CD4-positive, alpha-beta T cell treated with Interleukin-10 for 1 hour (primary cell): ENCODE results near the gene CENPT.

Experiments
- DNase-seq: peaks from one replicate; pipeline ENCODE4 v3.0.0-alpha.2; 2020

Gene CENPT

DNA sequence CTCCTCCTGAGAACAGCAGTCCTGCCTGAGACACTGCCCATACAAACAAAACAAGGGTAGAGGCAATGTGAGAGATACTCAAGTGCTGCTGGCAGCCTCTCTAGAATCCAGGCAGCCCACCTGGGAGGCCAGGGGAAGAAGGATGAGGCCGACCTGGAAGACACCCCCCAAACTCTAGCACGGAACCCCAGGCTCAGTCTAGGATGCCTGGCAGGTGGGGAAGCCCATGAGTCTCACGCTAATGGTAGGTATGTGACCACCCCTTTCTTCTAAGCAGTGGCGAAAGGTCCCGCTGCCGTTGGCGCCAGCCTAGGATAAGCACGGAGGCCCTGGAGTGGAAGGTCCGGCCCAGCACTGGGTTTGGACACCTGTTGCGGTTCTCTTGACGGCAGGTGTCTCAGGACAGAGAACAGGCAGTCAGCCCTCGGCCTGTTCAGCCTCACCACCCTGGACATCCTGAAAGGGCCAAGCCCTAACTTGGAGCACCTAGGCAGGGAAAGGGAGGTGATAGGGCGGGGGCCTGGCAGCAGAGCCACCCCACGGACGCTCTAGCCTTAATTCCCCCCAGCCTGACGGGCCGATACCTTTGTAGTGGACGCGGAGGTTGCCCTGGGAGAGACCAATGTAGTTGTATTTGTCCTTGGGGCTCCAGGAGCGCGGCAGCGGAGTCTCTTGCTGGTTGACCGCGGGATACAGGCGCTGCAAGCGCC, 41.6 kb downstream of the CENPT start:
- DNase-seq: no peak

DNA sequence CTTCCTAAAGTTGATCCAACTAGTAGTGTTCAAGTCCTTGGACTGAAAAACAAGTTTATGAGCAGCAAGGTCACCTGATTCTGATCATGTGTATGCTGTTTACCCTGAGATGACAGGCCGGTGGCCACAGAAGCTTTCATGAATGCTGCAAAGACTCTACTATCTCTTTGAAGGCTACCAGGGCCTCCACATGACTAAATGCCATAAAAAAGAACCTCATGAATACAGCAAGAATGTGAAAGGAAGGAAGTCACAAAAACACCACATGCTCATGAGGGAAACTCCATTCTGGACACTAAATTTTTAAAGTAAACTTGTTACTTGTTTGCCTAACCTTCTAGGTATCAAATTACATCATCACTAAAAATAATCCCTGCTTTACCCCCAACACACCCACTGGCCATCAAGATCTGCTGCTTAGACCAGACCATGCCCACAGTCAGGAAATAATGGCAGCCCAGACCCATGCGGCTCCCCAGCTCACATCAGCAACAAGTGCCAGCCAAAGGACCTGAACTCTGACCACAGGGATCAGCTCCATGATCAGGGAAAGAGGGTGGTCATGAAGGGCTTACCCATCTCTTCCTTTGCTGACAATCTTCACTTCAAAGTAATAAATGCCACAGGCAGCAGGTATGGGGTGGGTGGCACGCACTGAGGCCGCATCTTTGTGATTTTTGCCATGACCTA, 42.5 kb downstream of the CENPT start:
- no peak for DNase-seq

DNA sequence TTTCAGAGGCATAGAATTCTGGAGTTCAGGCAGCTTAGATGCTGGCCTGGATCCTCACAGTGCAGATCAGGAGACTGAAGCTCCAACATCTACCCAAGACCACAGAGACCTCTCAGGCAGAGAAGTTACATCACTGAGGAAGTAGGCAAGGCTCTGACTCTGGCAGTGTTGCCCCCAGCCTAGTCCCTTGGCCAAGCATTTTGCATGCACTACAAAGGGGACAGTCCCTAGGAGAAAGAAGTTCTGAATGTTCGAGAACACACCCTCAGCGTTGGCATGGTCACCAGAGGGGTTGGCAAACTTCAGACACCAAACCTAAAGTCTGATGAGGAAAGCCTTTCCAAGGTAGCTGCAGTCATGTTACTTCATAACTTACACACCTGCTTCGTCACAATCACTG, 43.6 kb downstream of the CENPT start:
- no peak for DNase-seq

DNA sequence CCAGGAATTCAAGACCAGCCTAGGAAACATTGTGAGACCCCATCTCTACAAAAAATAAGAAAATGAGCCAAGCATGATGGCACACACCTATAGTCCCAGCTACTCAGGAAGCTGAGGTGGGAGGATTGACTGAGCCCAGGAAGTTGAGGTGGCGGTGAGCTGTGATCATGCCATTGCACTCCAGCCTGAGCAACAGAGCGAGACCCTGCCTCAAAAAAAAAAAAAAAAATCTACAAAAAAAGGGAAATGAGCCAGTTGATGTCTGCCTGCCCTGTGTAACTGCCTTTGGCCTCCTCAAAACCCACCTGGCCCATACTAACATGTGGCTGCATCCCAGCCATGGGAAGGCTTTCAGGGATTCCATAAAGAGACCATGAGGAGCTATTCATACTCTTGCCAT, 45.6 kb downstream of the CENPT start:
- DNase-seq: peak; percentile 48

DNA sequence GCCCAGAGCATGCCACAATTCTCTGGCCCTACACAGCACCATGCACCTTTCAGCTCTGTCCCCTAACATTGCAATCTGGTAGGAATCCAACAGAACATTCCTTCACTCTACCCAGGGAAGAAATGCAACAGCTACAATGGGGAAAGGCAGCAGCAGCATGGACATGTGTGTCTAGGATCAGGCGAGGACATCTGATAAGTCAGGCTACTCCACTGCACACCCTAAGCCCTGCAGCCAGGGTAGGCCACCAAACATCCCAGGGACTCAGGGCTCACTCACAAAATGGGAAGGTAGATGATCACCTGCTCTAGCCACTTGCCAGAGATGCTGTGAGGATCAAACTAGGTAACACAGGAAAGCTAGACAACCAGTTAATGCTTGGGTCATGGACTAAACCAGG, 46.3 kb downstream of the CENPT start:
- no peak for DNase-seq

DNA sequence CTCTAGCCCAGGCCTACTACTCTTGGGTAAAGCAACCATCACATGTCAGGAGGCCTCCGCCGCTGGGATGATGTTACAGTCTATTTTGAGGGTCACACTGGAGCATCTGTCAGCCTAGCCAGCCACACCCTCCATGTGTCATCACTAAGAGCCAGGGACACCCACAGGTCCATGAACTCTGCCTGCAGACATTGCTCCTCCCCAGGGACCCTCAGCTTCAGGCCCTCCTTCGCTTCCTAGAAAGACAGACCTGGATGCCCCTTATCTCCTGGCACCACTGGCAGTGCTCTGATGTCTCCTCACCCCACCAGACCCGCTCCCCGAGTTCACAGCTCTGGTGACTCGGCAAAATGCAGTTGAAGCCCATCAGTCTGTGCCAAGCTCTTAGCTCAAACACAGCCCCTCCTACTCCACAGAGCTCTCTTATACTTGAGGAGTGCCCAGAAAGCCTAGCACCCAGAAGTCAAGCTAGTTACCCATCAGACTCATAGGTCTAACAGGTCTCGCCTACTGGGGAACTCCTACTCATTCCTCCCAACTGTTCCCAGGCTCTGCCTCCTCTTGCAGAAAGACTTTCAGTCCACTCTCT, 47.1 kb downstream of the CENPT start:
- DNase-seq: no peak

DNA sequence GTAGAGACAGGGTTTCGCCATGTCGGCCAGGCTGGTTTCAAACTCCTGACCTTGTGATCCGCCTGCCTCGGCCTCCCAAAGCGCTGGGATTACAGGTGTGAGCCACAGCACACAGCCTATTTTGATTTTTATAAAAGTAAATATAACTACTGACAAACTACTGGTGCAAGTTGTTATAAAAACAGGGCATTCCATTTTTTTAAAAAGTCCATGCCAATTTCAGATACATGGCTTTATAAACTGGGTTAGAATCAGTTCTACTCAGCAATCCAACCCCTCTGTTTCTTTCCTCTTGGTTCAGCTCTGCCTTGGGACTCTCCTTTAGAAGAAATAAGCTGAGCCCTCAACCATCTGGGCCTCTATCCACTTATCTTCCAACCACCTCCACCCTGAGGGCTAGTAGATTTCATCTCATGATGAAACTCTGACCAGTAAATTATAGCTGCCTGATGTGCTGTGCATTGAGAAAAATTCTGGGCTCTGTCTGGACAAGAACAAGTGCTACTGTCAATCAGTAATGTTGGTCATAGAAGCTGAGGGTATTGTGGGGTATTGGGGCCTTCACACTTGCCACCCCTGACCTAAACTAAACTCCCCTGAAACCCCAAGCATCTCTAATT, 51.3 kb downstream of the CENPT start:
- DNase-seq: no peak

DNA sequence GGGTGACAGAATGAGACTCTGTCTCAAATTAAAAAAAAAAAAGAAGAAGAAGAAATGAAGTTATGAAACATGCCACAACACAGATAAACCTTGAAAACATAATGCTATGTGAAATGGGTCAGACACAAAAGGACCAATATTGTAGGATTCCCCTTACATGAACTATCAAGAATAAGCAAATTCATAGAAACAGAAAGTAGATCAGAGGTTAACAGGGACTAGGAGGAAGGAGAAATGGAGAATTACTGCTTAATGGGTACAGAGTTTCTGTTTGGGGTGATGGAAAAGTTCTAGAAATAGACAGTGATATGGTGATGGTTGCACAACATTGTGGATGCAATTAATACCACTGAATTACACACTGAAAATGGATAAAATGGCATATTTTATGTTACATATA, 57.4 kb downstream of the CENPT start:
- DNase-seq: no peak

DNA sequence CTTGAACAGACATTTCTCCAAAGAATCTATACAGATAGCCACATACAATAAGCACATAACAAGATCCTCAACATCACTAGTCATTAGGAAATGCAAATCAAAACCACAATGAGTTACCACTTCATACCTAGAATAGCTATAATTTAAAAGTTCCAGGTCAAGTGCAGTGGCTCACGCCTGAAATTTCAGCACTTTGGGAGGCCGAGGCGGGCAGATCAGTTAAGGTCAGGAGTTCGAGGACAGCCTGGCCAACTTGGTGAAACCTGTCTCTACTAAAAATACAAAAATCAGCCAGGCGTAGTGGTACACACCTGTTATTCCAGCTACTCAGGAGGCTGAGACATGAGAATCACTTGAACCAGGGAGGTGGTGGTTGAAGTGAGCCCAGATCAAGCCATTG, 61.0 kb downstream of the CENPT start:
- no peak for DNase-seq

DNA sequence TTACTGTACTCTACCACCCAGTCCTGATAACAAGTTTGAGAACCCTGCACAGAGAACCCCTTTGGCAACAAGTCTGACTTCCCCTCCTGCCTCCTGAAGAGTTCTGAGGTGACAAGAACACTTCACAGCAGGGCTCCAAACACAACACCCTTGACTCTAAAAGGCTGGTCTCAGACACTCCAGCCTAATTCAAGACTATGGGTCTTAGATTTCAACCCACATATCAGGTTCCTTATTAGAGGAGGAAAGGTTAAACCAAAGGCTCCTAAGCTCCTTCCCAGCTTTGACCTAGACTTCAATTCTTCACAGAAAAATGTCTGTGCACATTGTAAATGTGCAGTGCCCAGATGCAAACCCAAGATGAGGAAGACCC, 64.2 kb downstream of the CENPT start:
- no peak for DNase-seq

DNA sequence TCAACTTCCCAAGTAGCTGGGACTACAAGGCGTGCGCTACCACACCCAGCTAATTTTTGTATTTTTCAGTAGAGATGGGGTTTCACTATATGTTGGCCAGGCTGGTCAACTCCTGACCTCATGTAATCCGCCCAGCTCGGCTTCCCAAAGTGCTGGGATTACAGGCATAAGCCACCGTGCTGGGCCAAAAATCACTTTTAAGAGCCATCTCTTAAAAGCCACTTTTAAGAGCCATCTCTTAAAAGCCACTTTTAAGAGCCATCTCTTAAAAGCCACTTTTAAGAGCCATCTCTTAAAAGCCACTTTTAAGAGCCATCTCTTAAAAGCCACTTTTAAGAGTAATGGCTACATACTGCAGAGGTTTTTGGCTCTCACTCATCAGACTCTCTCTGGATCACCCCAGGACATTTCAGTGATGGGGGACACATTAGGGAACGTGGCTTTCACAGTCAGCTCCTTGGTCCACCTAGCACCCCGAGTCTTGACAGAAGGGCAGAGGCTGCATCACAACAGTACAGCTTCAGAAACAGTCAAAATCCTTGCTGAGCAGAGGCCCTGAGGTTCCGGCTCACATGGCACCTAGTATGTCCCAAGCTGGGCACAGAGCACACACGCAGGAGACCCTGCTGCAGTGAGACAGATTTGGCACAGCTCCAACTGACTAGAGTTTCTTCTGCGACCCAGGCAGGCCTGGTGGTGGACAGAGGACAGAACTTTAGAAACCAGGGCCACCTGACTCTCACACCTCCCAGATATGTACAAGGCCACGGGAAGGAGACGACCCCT, 64.7 kb downstream of the CENPT start:
- DNase-seq: no peak

DNA sequence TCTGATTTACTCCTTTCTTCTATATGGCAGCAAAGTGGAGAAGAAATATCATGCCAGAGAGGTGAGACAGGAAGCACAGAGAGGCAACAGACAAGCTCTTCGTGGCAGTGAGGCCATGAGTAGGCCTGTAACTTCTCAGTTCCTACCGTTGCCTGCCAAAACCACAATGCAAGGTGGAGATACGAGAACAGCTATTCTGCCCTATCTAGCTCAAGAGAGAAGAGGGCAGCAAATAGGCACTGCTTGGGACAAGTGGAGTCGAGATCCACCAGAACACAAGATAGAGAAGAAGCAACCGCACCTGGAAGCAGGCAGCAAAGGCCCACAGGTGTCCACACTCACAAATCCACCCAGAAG, 66.0 kb downstream of the CENPT start:
- peak; percentile 9 for DNase-seq

DNA sequence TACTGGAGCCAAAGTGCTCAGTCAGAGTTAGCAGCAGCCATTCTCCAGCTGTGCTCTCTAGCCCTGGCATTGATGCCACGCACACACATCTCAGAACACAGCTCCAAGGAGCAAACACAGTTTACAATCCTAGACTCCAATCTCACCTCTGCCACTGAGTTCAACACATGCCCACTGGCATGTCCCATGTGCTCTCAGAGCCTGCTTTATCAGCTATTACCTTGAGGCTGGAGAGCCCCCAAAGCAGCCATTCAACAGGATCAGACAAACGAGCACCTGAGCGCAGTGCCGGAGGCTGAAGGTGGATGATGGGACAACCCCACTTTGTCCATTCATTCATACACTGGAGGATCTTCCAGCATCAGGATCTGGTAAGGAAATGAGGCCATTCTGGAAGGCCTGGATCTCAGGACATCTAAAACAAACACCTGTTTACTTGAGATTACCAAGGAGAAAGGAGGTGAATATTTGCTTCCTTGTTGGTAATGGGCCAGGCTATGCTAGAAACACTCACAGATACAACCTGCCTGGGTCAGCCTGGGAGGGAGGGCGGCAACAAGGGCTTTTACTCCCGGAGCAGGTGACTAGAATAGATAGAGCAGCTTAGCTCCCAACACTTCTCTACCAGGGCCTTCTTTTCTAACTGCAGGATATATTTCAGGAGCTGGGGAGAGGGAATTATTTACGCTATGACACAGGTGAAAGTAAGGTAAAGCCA, 66.5 kb downstream of the CENPT start:
- DNase-seq: no peak

DNA sequence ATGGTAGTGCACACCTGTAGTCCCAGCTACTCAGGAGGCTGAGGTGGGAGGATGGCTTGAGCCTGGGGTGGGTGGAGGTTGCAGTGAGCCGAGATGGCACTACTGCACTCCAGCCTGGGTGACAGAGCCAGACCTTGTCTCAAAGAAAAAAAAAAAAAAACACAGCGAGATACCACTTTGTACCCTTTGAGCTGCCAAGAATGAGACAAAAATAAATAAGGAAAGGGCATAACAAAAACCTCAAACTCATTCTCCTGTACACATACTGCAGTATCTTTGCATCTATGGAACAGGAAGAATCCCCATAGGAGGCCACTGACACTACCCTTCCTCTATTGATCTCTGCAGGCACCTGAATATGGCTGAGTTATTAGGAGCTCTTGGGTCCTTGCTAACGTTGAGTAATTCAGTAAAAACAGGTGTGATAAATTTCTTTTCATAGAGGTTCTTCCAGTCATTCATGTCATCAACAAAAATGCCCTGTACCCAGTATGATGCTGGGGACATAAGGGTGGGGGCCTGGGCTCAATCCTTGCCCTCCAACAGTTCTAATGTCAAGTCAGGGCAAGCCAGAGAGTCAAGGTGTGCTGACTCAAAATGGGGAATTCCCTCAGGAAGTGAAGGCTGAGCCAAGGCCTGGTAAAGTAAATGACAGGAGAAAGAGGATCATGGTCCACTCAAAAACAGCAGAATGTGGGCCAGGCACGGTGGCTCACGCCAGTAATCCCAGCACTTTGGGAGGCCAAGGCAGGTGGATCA, 68.1 kb downstream of the CENPT start:
- no peak for DNase-seq
